Dedifferentiated amniotic fluid mesenchymal stem cell (primary cell): Measurements from ENCODE around the gene TRIM66.

ENCODE experiments used
- DNase-seq: peaks from one replicate; pipeline ENCODE4 v3.0.0-alpha.2; 2016; ENCODE audit errors: extremely low spot score

TRIM66 gene

GRCh38 chr11:8573777-8574176 is 108.7 kb downstream of the TRIM66 start:
- DNase-seq: no peak

DNA sequence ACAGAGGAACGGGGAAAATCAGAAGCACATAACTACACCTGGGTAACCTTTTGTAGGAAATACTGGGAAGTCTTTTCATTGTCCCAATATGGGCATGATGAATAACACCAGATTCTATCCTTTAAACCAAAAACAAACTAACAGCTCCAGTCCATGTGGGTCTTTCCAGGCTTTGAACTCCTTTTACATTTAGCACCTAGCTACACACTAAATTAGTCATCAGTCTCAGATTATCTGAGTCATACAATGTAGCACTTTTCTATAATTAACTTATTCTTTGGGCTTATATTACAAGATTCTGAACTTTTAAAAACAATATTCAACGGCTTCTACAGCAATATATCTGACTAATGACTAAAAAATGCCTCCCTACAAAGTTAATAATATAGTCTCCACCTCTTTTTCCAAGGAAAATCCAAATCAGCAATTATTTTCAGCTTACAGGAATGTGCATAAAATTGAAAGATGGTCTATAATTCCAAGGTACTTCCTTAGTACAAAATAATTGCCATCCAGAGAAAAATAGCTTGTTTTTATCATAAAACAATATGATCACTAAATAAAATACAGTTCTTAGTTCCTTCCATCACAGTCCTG is 114.8 kb downstream of the TRIM66 start:
- DNase-seq: no peak

- DNase-seq: peak; percentile 73
These were observed 115.8 kb downstream of the TRIM66 start for GRCh38 chr11:8566613-8567210.

DNA sequence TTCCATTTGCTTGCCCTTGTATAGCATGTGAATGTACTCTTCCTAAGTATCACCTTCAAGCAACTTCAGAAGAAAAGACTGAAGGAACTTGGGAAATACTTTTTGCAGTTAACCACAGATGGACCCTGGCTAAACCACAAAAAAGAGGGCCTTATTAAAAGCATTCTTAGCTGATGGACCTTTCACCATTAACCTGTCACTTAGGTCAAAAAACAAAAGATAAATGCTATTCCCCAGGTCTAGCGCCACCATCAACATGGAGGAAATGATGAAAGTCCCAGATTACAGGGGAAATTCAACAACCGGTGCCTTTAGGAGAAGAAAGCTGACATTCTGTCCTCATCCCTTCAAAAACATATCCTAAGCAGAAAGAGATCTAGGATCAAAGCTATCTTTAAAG is 117.9 kb downstream of the TRIM66 start:
- DNase-seq: no peak
